H9 (cell line): ENCODE measurements around the gene ASXL3. TPM values are rescaled to one million over a fixed set of nuclear protein-coding genes. Genes with fewer than 3 reads are reported as not detected.

Experiments used
- DNase-seq: peaks from one replicate; pipeline ENCODE4 v3.0.0-alpha.2; 2017
- H2AFZ ChIP-seq: one replicate; pipeline ENCODE4 v1.6.1; 2013; ENCODE audit warnings: mild to moderate bottlenecking, low read length, control low read depth, moderate library complexity
- H2AK5ac ChIP-seq: 2 replicates; pipeline ENCODE4 v1.6.1; 2013; ENCODE audit warnings: low read length, control low read depth, mixed read lengths; ENCODE audit not compliant: insufficient read length
- H2BK120ac ChIP-seq: one replicate; pipeline ENCODE4 v1.6.1; 2013; ENCODE audit warnings: low read depth, mild to moderate bottlenecking, low read length, control low read depth, inconsistent platforms; ENCODE audit not compliant: poor library complexity, severe bottlenecking
- H2BK12ac ChIP-seq: 2 replicates; pipeline ENCODE4 v1.6.1; 2013; ENCODE audit warnings: low read length, control low read depth, mixed read lengths, low read depth; ENCODE audit not compliant: insufficient read length
- H2BK15ac ChIP-seq: 2 replicates; pipeline ENCODE4 v1.6.1; 2013; ENCODE audit warnings: low read depth, low read length, control low read depth
- H2BK20ac ChIP-seq: one replicate; pipeline ENCODE4 v1.6.1; 2013; ENCODE audit warnings: low read depth, mild to moderate bottlenecking, low read length, control low read depth, inconsistent platforms; ENCODE audit not compliant: poor library complexity, severe bottlenecking
- H2BK5ac ChIP-seq: 2 replicates; pipeline ENCODE4 v1.6.1; 2013; ENCODE audit warnings: low read length, control low read depth, mixed read lengths; ENCODE audit not compliant: insufficient read length
- H3K14ac ChIP-seq: 2 replicates; pipeline ENCODE4 v1.6.1; 2013; ENCODE audit warnings: low read length, control low read depth; ENCODE audit not compliant: insufficient read depth
- H3K18ac ChIP-seq: 2 replicates; pipeline ENCODE4 v1.6.1; 2013; ENCODE audit warnings: low read depth, mild to moderate bottlenecking, mixed read lengths, low read length, control low read depth; ENCODE audit not compliant: insufficient read length
- H3K23ac ChIP-seq: 2 replicates; pipeline ENCODE4 v1.6.1; 2013; ENCODE audit warnings: low read length, control low read depth, mixed read lengths, low read depth; ENCODE audit not compliant: insufficient read length
- H3K23me2 ChIP-seq: 2 replicates; pipeline ENCODE4 v1.6.1; 2013; ENCODE audit warnings: low read depth, mild to moderate bottlenecking, mixed read lengths, low read length, control low read depth; ENCODE audit not compliant: insufficient read length, poor library complexity, severe bottlenecking
- H3K27ac ChIP-seq: 2 replicates; pipeline ENCODE4 v1.5.1; 2013; ENCODE audit warnings: low read length, control low read depth, mixed read lengths, low read depth; ENCODE audit not compliant: insufficient read length
- H3K27me3 ChIP-seq: 2 replicates; pipeline ENCODE4 v1.6.1; 2013; ENCODE audit warnings: low read length, control low read depth, inconsistent platforms; ENCODE audit not compliant: insufficient read depth
- H3K4ac ChIP-seq: 2 replicates; pipeline ENCODE4 v1.6.1; 2013; ENCODE audit warnings: low read depth, mild to moderate bottlenecking, control low read depth, inconsistent platforms, low read length, moderate library complexity
- H3K4me1 ChIP-seq: 2 replicates; pipeline ENCODE4 v1.6.1; 2013; ENCODE audit warnings: low read length, control low read depth, inconsistent platforms; ENCODE audit not compliant: insufficient read depth
- H3K4me2 ChIP-seq: 2 replicates; pipeline ENCODE4 v1.6.1; 2013; ENCODE audit warnings: low read length, control low read depth, mixed read lengths; ENCODE audit not compliant: insufficient read length, insufficient read depth
- H3K56ac ChIP-seq: 2 replicates; pipeline ENCODE4 v1.6.1; 2013; ENCODE audit warnings: low read depth, mild to moderate bottlenecking, mixed read lengths, low read length, control low read depth; ENCODE audit not compliant: insufficient read length
- H3K79me1 ChIP-seq: 2 replicates; pipeline ENCODE4 v1.6.1; 2013; ENCODE audit warnings: low read depth, mild to moderate bottlenecking, moderate library complexity, low read length, control low read depth, inconsistent platforms; ENCODE audit not compliant: insufficient read depth, poor library complexity, severe bottlenecking
- H3K79me2 ChIP-seq: 2 replicates; pipeline ENCODE4 v1.6.1; 2013; ENCODE audit warnings: low read length, control low read depth, inconsistent platforms; ENCODE audit not compliant: insufficient read depth
- H3K9ac ChIP-seq: 2 replicates; pipeline ENCODE4 v1.6.1; 2013; ENCODE audit warnings: low read length, control low read depth, mixed read lengths; ENCODE audit not compliant: insufficient read length; ENCODE audit errors: extremely low read depth
- H3K9me3 ChIP-seq: one replicate; pipeline ENCODE4 v1.6.1; 2013; ENCODE audit warnings: low read depth, low read length, inconsistent platforms; ENCODE audit not compliant: control insufficient read depth
- H3T11ph ChIP-seq: one replicate; pipeline ENCODE4 v1.6.1; 2013; ENCODE audit warnings: mild to moderate bottlenecking, low read length, control low read depth, inconsistent platforms
- H4K20me1 ChIP-seq: one replicate; pipeline ENCODE4 v1.6.1; 2013; ENCODE audit not compliant: control insufficient read depth, insufficient read length, insufficient read depth
- H4K5ac ChIP-seq: 2 replicates; pipeline ENCODE4 v1.6.1; 2013; ENCODE audit warnings: low read depth, mild to moderate bottlenecking, mixed read lengths, low read length, control low read depth; ENCODE audit not compliant: insufficient read length
- H4K8ac ChIP-seq: replicated peaks from 2 replicates; pipeline ENCODE4 v1.6.1; 2013; ENCODE audit warnings: low read length, control low read depth, mixed read lengths, low read depth; ENCODE audit not compliant: insufficient read length
- H4K91ac ChIP-seq: 2 replicates; pipeline ENCODE4 v1.6.1; 2013; ENCODE audit warnings: low read depth, mild to moderate bottlenecking, moderate library complexity, mixed read lengths, low read length, control low read depth; ENCODE audit not compliant: insufficient read length
- H3K27ac Mint-ChIP-seq, 3 experiments: 2 replicates in 2 of 3; 3 replicates in 1 of 3; pipeline ENCODE4 v1.8.0; 2020 to 2021; ENCODE audit warnings: mixed read lengths in 3 of 3, mild to moderate bottlenecking in 1 of 3, moderate library complexity in 1 of 3
- H3K27me3 Mint-ChIP-seq: 2 replicates; pipeline ENCODE4 v1.8.0; 2021; ENCODE audit warnings: low read depth, mild to moderate bottlenecking, moderate library complexity, mixed read lengths
- H3K36me3 Mint-ChIP-seq, 3 experiments: 2 replicates in 2 of 3; 3 replicates in 1 of 3; pipeline ENCODE4 v1.8.0; 2020 to 2021; ENCODE audit warnings: low read depth in 3 of 3, mixed read lengths in 3 of 3; ENCODE audit not compliant: insufficient read depth in 1 of 3
- H3K4me1 Mint-ChIP-seq, 2 experiments: 2 replicates each; pipeline ENCODE4 v1.8.0; 2020; ENCODE audit warnings: mixed read lengths in 2 of 2
- H3K4me3 Mint-ChIP-seq, 2 experiments: 2 replicates in 1 of 2; 3 replicates in 1 of 2; pipeline ENCODE4 v1.8.0; 2020 to 2021; ENCODE audit warnings: mild to moderate bottlenecking in 2 of 2, mixed read lengths in 2 of 2, moderate library complexity in 1 of 2
- H3K9me3 Mint-ChIP-seq, 2 experiments: 2 replicates in 1 of 2; 3 replicates in 1 of 2; pipeline ENCODE4 v1.8.0; 2020; ENCODE audit warnings: mild to moderate bottlenecking in 2 of 2, mixed read lengths in 2 of 2, moderate library complexity in 1 of 2
- WGBS: extraction: QIAGEN DNeasy Blood & Tissue Kit; methylation state at CpG from one replicate; pipeline ENCODE4 v1.1.7; 2013; ENCODE audit warnings: missing lambda C conversion rate, low lambda C conversion rate, mixed read lengths; ENCODE audit not compliant: insufficient read length; ENCODE audit errors: extremely low coverage; 5-methylcytosine and 5-hydroxymethylcytosine counted together
- total RNA-seq: library from RNA; stranded (reverse); gene quantifications from 2 replicates; pipeline ENCODE4 v1.2.1, GENCODE V29; 2021
- TF ChIP-seq, protein P1 (sequence below): fragments of 200-600 bp; sonication (generic); conservative IDR thresholded peaks from 3 replicates; pipeline ENCODE4 v1.8.0; 2021; ENCODE audit warnings: antibody characterized with exemption, mild to moderate bottlenecking

Gene ASXL3
- total RNA-seq, 1 experiment from 2014 or later, result 0.35 TPM

DNA sequence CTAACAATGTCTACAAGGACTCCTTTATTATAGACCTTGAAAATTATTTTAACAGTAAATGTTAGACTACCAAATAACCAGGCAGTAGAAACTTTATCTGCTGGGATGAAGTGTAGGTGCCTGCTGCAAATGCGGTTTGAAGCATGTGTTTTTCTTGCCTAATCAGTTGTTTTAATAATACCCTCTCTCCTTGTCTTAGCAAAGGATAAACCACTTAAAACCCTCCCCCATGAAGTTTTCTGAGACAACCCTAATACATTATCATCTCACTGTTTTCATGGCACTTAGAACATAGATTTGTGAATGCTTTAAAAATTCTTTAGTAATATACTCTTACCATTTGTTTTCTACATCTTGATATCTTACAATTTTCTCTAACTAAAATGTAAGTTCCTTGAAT is 98.6 kb downstream of the ASXL3 start:
- Histone ChIP-seq H3K79me1 (no peaks in the 10 kb centered on the region), H2AFZ (no peak overlapping the region), H2BK15ac (no peak overlapping the region), H2BK20ac (no peak overlapping the region), H2BK5ac (no peak overlapping the region), H3K56ac (no peak overlapping the region), H3K4me1 (no peaks in the 10 kb centered on the region; the same call in 1 of the 2 replicates), H3K4ac (no peak overlapping the region), H3T11ph (no peak overlapping the region), H3K79me2 (no peaks in the 10 kb centered on the region), H3K9ac (no peak overlapping the region), H3K4me2 (no peak overlapping the region), H3K23me2 (no peaks in the 10 kb centered on the region), H4K20me1 (no peaks in the 10 kb centered on the region), H3K9me3 (no peaks in the 10 kb centered on the region), H3K27ac (no peak overlapping the region), H4K91ac (no peak overlapping the region), H4K8ac (no peak overlapping the region), H2BK12ac (no peak overlapping the region), H3K23ac (no peak overlapping the region), H4K5ac (no peak overlapping the region), H3K18ac (no peak overlapping the region), H2AK5ac (no peak overlapping the region), H3K27me3 (no peaks in the 10 kb centered on the region), H3K14ac (no peak overlapping the region), H2BK120ac (no peak overlapping the region)
- H3K4me3 Mint-ChIP-seq, result no peak overlapping the region
- no CpG with 5 or more reads among the region's 1 CpG for WGBS
- TF ChIP-seq, protein P1, sequence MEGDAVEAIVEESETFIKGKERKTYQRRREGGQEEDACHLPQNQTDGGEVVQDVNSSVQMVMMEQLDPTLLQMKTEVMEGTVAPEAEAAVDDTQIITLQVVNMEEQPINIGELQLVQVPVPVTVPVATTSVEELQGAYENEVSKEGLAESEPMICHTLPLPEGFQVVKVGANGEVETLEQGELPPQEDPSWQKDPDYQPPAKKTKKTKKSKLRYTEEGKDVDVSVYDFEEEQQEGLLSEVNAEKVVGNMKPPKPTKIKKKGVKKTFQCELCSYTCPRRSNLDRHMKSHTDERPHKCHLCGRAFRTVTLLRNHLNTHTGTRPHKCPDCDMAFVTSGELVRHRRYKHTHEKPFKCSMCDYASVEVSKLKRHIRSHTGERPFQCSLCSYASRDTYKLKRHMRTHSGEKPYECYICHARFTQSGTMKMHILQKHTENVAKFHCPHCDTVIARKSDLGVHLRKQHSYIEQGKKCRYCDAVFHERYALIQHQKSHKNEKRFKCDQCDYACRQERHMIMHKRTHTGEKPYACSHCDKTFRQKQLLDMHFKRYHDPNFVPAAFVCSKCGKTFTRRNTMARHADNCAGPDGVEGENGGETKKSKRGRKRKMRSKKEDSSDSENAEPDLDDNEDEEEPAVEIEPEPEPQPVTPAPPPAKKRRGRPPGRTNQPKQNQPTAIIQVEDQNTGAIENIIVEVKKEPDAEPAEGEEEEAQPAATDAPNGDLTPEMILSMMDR, result no peak
- no peaks in the 10 kb centered on the region for H3K9me3 Mint-ChIP-seq
- H3K27ac Mint-ChIP-seq, result no peak overlapping the region
- no peaks in the 10 kb centered on the region for H3K36me3 Mint-ChIP-seq
- DNase-seq, result no peak
- no peaks in the 10 kb centered on the region for H3K27me3 Mint-ChIP-seq
- H3K4me1 Mint-ChIP-seq, result peaks cover 6 to 7% of the 10 kb centered on the region in 2 experiments
